HCT116 (cell line): ENCODE measurements around the gene CELF4. TPM values are rescaled to one million over a fixed set of nuclear protein-coding genes. Genes with fewer than 3 reads are reported as not detected.

Experiments used
- ATAC-seq: fragments of 200-7000 bp; cut with Tn5 transposase; 2 replicates; pipeline ENCODE4 v1.9.1; 2020; ENCODE audit warnings: mild to moderate bottlenecking, moderate library complexity
- BruUV-seq: library from RNA; stranded (reverse); fragments of 400-500 nt; replicated peaks from 2 replicates; lab custom pipeline; 2021; lab: Mats Ljungman, UMichigan
- CTCF ChIA-PET: fragments of 300-600 bp; sonication (Branson Sonifier 250); formaldehyde crosslinking; loops from one replicate; lab custom pipeline; 2021; ENCODE audit warnings: antibody characterized with exemption; lab: Charles Lee
- POLR2A ChIA-PET: fragments of 300-600, 350-600 bp; sonication (Branson Sonifier 250); formaldehyde crosslinking; loops from one replicate; lab custom pipeline; 2021; ENCODE audit warnings: antibody characterized with exemption; lab: Charles Lee
- RAD21 ChIA-PET, 2 experiments: fragments of 300-600 bp; sonication (Branson Sonifier 250); formaldehyde crosslinking; loops; one replicate each; lab custom pipeline; 2023; ENCODE audit warnings: low total read pairs in 2 of 2; ENCODE audit not compliant: uncharacterized antibody in 2 of 2, unreplicated experiment in 2 of 2, low non-redundant PET in 1 of 2; lab: Charles Lee
- DNase-seq: peaks from one replicate; pipeline ENCODE4 v3.0.0-alpha.2; 2010; ENCODE audit warnings: low read depth, low spot score
- H2AFZ ChIP-seq: fragments of 200-600 bp; shearing (Covaris generic), sonication (generic); 2 replicates; pipeline ENCODE4 v1.6.1; 2017; ENCODE audit warnings: low read depth, mixed run types, mixed read lengths, antibody characterized with exemption, low read length; ENCODE audit not compliant: poor library complexity, severe bottlenecking
- H3K27ac ChIP-seq: 2 replicates; pipeline ENCODE4 v1.5.1; 2012; ENCODE audit warnings: low read depth, low read length
- H3K27me3 ChIP-seq: fragments of 200-600 bp; sonication (generic); 2 replicates; pipeline ENCODE4 v1.6.1; 2016; ENCODE audit warnings: mixed run types, low read length, mixed read lengths; ENCODE audit not compliant: insufficient read depth
- H3K36me3 ChIP-seq, 2 experiments: fragments of 200-500 bp in 1 of 2; fragments of 200-600 bp in 1 of 2; sonication (Bioruptor generic) in 1 of 2; sonication (generic) in 1 of 2; 2 replicates each; pipeline versions ENCODE4 v1.5.1 to v1.6.1; 2014 to 2016; ENCODE audit warnings: low read length in 2 of 2, inconsistent platforms in 1 of 2, mixed read lengths in 1 of 2, mixed run types in 1 of 2; ENCODE audit not compliant: insufficient read depth in 2 of 2, control insufficient read depth in 1 of 2
- H3K4me1 ChIP-seq, 2 experiments: fragments of 200-600 bp in 1 of 2; sonication (generic) in 1 of 2; 2 replicates each; pipeline versions ENCODE4 v1.5.1 to v1.6.1; 2012 to 2017; ENCODE audit warnings: low read length in 2 of 2, inconsistent platforms in 1 of 2, mild to moderate bottlenecking in 1 of 2, mixed read lengths in 1 of 2, mixed run types in 1 of 2, moderate library complexity in 1 of 2; ENCODE audit not compliant: insufficient read depth in 2 of 2, control insufficient read depth in 1 of 2
- H3K4me2 ChIP-seq: fragments of 200-600 bp; sonication (generic); 2 replicates; pipeline ENCODE4 v1.6.1; 2017; ENCODE audit warnings: mixed run types, low read length, mixed read lengths
- H3K4me3 ChIP-seq, 2 experiments: fragments of 200-600 bp in 1 of 2; sonication (generic) in 1 of 2; replicated peaks in 1 of 2; 2 replicates each; pipeline ENCODE4 v1.5.1; 2011 to 2016; ENCODE audit warnings: low read length in 2 of 2, control low read depth in 1 of 2, low read depth in 1 of 2, mild to moderate bottlenecking in 1 of 2, mixed read lengths in 1 of 2, mixed run types in 1 of 2
- H3K79me2 ChIP-seq: fragments of 200-600 bp; sonication (generic); 2 replicates; pipeline ENCODE4 v1.6.1; 2017; ENCODE audit warnings: mild to moderate bottlenecking, mixed run types, low read length, moderate library complexity, mixed read lengths; ENCODE audit not compliant: insufficient read depth
- H3K9ac ChIP-seq: fragments of 200-600 bp; sonication (generic); 2 replicates; pipeline ENCODE4 v1.6.1; 2016; ENCODE audit warnings: low read length, mixed read lengths
- H3K9me2 ChIP-seq: fragments of 200-600 bp; sonication (generic), shearing (Covaris generic); 2 replicates; pipeline ENCODE4 v1.6.1; 2017; ENCODE audit warnings: mixed run types, mild to moderate bottlenecking, moderate library complexity; ENCODE audit not compliant: insufficient read depth
- H3K9me3 ChIP-seq, 2 experiments: fragments of 200-500 bp in 1 of 2; fragments of 200-600 bp in 1 of 2; sonication (Bioruptor generic) in 1 of 2; sonication (generic) in 1 of 2; 2 replicates each; pipeline ENCODE4 v1.6.1; 2014 to 2017; ENCODE audit warnings: low read length in 2 of 2, mixed read lengths in 2 of 2, inconsistent platforms in 1 of 2, low read depth in 1 of 2, mild to moderate bottlenecking in 1 of 2, mixed run types in 1 of 2, moderate library complexity in 1 of 2; ENCODE audit not compliant: control insufficient read depth in 1 of 2, insufficient read depth in 1 of 2
- H4K20me1 ChIP-seq: fragments of 200-600 bp; sonication (generic), shearing (Covaris generic); 2 replicates; pipeline ENCODE4 v1.6.1; 2017; ENCODE audit warnings: mixed run types, mild to moderate bottlenecking, moderate library complexity; ENCODE audit not compliant: insufficient read depth
- CBX3 ChIP-seq: IDR thresholded peaks from 2 replicates; pipeline ENCODE4 v1.6.1; 2012; ENCODE audit warnings: low read depth
- CEBPB ChIP-seq: IDR thresholded peaks from 2 replicates; pipeline ENCODE4 v1.6.1; 2012; ENCODE audit warnings: low read depth
- EGR1 ChIP-seq: IDR thresholded peaks from 2 replicates; pipeline ENCODE4 v1.6.1; 2012; ENCODE audit warnings: low read depth
- EZH2 ChIP-seq: fragments of 200-600 bp; sonication (generic); IDR thresholded peaks from 2 replicates; pipeline ENCODE4 v1.6.1; 2017; ENCODE audit warnings: antibody characterized with exemption, mixed run types
- EZH2phosphoT487 ChIP-seq: fragments of 200-600 bp; IDR thresholded peaks from 2 replicates; pipeline ENCODE4 v1.6.1; 2018; ENCODE audit warnings: antibody characterized with exemption, borderline replicate concordance
- FOSL1 ChIP-seq: IDR thresholded peaks from 2 replicates; pipeline ENCODE4 v1.6.1; 2012; ENCODE audit warnings: low read depth
- JUND ChIP-seq: IDR thresholded peaks from 2 replicates; pipeline ENCODE4 v1.6.1; 2012
- POLR2AphosphoS5 ChIP-seq: IDR thresholded peaks from 2 replicates; pipeline ENCODE4 v1.6.1; 2011; ENCODE audit warnings: mild to moderate bottlenecking, low read depth, low read length, moderate library complexity
- RAD21 ChIP-seq: IDR thresholded peaks from 2 replicates; pipeline ENCODE4 v1.6.1; 2012; ENCODE audit warnings: low read depth, mild to moderate bottlenecking
- SRF ChIP-seq: IDR thresholded peaks from 2 replicates; pipeline ENCODE4 v1.6.1; 2012; ENCODE audit warnings: low read depth
- TCF7L2 ChIP-seq: IDR thresholded peaks from 2 replicates; pipeline ENCODE4 v1.7.0; 2011; ENCODE audit warnings: borderline replicate concordance, inconsistent platforms; ENCODE audit not compliant: insufficient read depth, insufficient read length; ENCODE audit errors: extremely low read depth
- ZFX ChIP-seq: fragments of 450-650 bp; IDR thresholded peaks from 2 replicates; pipeline ENCODE4 v1.6.1; 2017
- ZNF274 ChIP-seq: fragments of 200-500 bp; sonication (Bioruptor generic); IDR thresholded peaks from 2 replicates; pipeline ENCODE4 v1.6.1; 2014; ENCODE audit warnings: mild to moderate bottlenecking, low read depth, low read length, inconsistent platforms
- intact Hi-C: fragments of 100-400 bp; cut with micrococcal nuclease; formaldehyde crosslinking; loops from 2 replicates; pipeline ENCODE4 v1.10.0; 2022
- total RNA-seq: library from RNA; stranded (reverse); gene quantifications from one replicate; pipeline ENCODE4 v1.2.1, GENCODE V29; 2021; ENCODE audit not compliant: unreplicated experiment
- TF ChIP-seq, protein P1 (sequence below), 3 experiments: fragments of 200-600 bp in 1 of 3; sonication (generic) in 1 of 3; IDR thresholded peaks in 2 of 3; conservative IDR thresholded peaks in 1 of 3; 2 replicates each; pipeline ENCODE4 v1.5.1; 2012 to 2017; ENCODE audit warnings: low read depth in 2 of 3, low read length in 2 of 3, antibody characterized with exemption in 1 of 3, borderline replicate concordance in 1 of 3, control low read depth in 1 of 3, mild to moderate bottlenecking in 1 of 3, mixed read lengths in 1 of 3, mixed run types in 1 of 3, moderate library complexity in 1 of 3; ENCODE audit not compliant: insufficient read depth in 1 of 3
- TF ChIP-seq, protein P2 (sequence below): IDR thresholded peaks from 2 replicates; pipeline ENCODE4 v1.6.1; 2011; ENCODE audit warnings: mild to moderate bottlenecking, low read length, moderate library complexity; ENCODE audit not compliant: insufficient replicate concordance; ENCODE audit errors: extremely low read depth

Gene CELF4
- total RNA-seq, 1 experiment from 2014 or later, result not detected

DNA sequence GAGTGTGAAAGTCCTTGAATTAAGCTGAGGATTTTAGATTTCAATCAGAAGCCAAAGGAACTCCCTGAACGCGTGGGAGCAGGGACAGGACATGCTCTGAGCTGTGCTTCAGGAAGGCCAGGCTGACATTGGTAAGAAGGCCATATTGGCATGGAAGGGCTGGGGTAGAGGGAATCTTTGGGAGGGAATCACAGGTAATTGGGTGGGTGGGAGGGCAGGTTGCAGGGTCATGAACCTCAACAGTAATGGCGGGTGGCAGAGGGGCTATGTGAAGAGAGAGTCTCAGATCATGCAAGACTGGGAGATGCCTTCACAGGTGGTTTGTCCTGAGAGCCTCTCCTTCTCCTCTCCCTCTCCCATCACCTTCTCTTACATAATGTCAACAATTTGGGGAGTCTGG is 18.6 kb upstream of the CELF4 start:
- no peaks in the 10 kb centered on the region for H3K36me3 ChIP-seq
- H3K27me3 ChIP-seq, result peaks cover 38% of the 10 kb centered on the region; the same call in 1 of the 2 replicates
- CTCF ChIA-PET, result no interaction called here
- no peak overlapping the region for H3K9ac ChIP-seq
- DNase-seq, result no peak
- no peak overlapping the region for H3K4me2 ChIP-seq
- H3K9me3 ChIP-seq, result no peaks in the 10 kb centered on the region
- H3K9me2 ChIP-seq, result no peaks in the 10 kb centered on the region
- peaks cover 0 to 2% of the 10 kb centered on the region in 2 experiments; a peak in 2 of 4 replicates for H3K4me1 ChIP-seq
- no peak overlapping the region for H3K4me3 ChIP-seq
- TF ChIP-seq, protein P1, sequence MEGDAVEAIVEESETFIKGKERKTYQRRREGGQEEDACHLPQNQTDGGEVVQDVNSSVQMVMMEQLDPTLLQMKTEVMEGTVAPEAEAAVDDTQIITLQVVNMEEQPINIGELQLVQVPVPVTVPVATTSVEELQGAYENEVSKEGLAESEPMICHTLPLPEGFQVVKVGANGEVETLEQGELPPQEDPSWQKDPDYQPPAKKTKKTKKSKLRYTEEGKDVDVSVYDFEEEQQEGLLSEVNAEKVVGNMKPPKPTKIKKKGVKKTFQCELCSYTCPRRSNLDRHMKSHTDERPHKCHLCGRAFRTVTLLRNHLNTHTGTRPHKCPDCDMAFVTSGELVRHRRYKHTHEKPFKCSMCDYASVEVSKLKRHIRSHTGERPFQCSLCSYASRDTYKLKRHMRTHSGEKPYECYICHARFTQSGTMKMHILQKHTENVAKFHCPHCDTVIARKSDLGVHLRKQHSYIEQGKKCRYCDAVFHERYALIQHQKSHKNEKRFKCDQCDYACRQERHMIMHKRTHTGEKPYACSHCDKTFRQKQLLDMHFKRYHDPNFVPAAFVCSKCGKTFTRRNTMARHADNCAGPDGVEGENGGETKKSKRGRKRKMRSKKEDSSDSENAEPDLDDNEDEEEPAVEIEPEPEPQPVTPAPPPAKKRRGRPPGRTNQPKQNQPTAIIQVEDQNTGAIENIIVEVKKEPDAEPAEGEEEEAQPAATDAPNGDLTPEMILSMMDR (IDR thresholded peaks at IDR 0.05 in 2 of 3, conservative IDR thresholded peaks at IDR 0.05 in 1 of 3; ENCODE audit: borderline replicate concordance in 1 of 3, insufficient read depth in 1 of 3, low read depth in 2 of 3, low read length in 2 of 3), result no peak
- TF ChIP-seq ZNF274 (no peak), EZH2phosphoT487 (no peak), JUND (no peak), SRF (no peak)
- no peak overlapping the region for H2AFZ ChIP-seq
- no TSS peak for BruUV-seq
- RAD21 ChIA-PET, result no interaction called here
- no peaks in the 10 kb centered on the region for H3K79me2 ChIP-seq
- no peak overlapping the region for H3K27ac ChIP-seq
- H4K20me1 ChIP-seq, result no peaks in the 10 kb centered on the region
- intact Hi-C loops, result no loop called here
- POLR2A ChIA-PET, result no interaction called here
- ATAC-seq, result no peak

DNA sequence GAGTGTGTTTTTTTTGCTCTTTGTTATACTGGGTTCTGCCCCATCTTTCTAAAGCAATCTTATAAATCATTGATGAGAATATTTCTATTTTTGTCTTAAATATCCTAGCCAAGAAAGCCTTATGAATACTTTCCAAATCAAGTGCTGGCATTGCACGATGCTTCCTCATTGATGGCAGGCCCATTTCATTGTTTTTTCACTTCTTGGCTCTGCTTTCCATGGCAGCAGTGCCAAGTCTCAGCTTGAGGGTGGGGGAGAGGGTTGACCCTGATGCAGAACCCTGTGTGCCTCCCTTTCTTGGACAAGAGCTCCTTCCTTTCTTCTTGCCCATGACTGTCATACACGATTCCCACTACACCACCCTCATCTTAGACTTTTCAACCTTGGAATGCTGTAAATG is 16.7 kb upstream of the CELF4 start:
- ChIA-PET CTCF (no interaction called here), POLR2A (no interaction called here), RAD21 (no interaction called here)
- no peak overlapping the region for H3K4me3 ChIP-seq
- no peak overlapping the region for H3K4me2 ChIP-seq
- peaks cover 39% of the 10 kb centered on the region; the same call in 1 of the 2 replicates for H3K27me3 ChIP-seq
- no TSS peak for BruUV-seq
- no peaks in the 10 kb centered on the region for H3K79me2 ChIP-seq
- H4K20me1 ChIP-seq, result no peaks in the 10 kb centered on the region
- intact Hi-C loops, result no loop called here
- no peaks in the 10 kb centered on the region for H3K36me3 ChIP-seq
- H3K4me1 ChIP-seq, result peaks cover 4 to 14% of the 10 kb centered on the region in 2 experiments; a peak in 3 of 4 replicates
- no peaks in the 10 kb centered on the region for H3K9me2 ChIP-seq
- no peaks in the 10 kb centered on the region for H3K9me3 ChIP-seq
- no peak overlapping the region for H2AFZ ChIP-seq
- no peak for DNase-seq
- no peak overlapping the region for H3K27ac ChIP-seq
- no peak overlapping the region for H3K9ac ChIP-seq
- ATAC-seq, result no peak
- TF ChIP-seq RAD21 (no peak), CEBPB (no peak), ZFX (no peak), ZNF274 (no peak), POLR2AphosphoS5 (no peak), EZH2 (no peak), TCF7L2 (no peak), CBX3 (no peak), FOSL1 (no peak), SRF (no peak), EGR1 (no peak)
- TF ChIP-seq, protein P1 (IDR thresholded peaks at IDR 0.05 in 2 of 3, conservative IDR thresholded peaks at IDR 0.05 in 1 of 3; ENCODE audit: borderline replicate concordance in 1 of 3, insufficient read depth in 1 of 3, low read depth in 2 of 3, low read length in 2 of 3), result no peak
- TF ChIP-seq, protein P2, sequence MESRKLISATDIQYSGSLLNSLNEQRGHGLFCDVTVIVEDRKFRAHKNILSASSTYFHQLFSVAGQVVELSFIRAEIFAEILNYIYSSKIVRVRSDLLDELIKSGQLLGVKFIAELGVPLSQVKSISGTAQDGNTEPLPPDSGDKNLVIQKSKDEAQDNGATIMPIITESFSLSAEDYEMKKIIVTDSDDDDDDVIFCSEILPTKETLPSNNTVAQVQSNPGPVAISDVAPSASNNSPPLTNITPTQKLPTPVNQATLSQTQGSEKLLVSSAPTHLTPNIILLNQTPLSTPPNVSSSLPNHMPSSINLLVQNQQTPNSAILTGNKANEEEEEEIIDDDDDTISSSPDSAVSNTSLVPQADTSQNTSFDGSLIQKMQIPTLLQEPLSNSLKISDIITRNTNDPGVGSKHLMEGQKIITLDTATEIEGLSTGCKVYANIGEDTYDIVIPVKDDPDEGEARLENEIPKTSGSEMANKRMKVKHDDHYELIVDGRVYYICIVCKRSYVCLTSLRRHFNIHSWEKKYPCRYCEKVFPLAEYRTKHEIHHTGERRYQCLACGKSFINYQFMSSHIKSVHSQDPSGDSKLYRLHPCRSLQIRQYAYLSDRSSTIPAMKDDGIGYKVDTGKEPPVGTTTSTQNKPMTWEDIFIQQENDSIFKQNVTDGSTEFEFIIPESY, result no peak
